Endothelial cell of umbilical vein (primary cell): ENCODE results near the gene ARRDC1.
"Not testable (repeated sequence)": the region's sequence is repeated elsewhere in the genome, so short reads cannot be mapped to it uniquely, and the experiment has no call there.

Experiments used
- EZH2 ChIP-seq: IDR thresholded peaks from 2 replicates; pipeline ENCODE4 v1.6.1; 2012; ENCODE audit warnings: borderline replicate concordance, low read depth, mild to moderate bottlenecking, moderate library complexity, low read length, inconsistent platforms; ENCODE audit not compliant: severe bottlenecking
- MYC ChIP-seq: IDR thresholded peaks from one replicate; pipeline ENCODE4 v1.6.1; 2011; ENCODE audit warnings: mild to moderate bottlenecking, low read depth, low read length
- POLR2AphosphoS5 ChIP-seq: IDR thresholded peaks from 2 replicates; pipeline ENCODE4 v1.6.1; 2012; ENCODE audit warnings: low read depth, mild to moderate bottlenecking, control low read depth, low read length, moderate library complexity; ENCODE audit not compliant: insufficient read depth
- TF ChIP-seq, protein P1 (sequence below), 2 donors: IDR thresholded peaks; 1 replicate in 1 of 2; 2 replicates in 1 of 2; pipeline ENCODE4 v1.5.1; 2011; ENCODE audit warnings: low read length in 2 of 2, mild to moderate bottlenecking in 2 of 2, moderate library complexity in 2 of 2, control low read depth in 1 of 2, inconsistent platforms in 1 of 2, low read depth in 1 of 2; ENCODE audit not compliant: insufficient read depth in 1 of 2; ENCODE audit errors: extremely low read depth in 1 of 2

GRCh38 chr9:137596577-137596976 lies 8.9 kb upstream of the ARRDC1 start:
- TF ChIP-seq, protein P1, sequence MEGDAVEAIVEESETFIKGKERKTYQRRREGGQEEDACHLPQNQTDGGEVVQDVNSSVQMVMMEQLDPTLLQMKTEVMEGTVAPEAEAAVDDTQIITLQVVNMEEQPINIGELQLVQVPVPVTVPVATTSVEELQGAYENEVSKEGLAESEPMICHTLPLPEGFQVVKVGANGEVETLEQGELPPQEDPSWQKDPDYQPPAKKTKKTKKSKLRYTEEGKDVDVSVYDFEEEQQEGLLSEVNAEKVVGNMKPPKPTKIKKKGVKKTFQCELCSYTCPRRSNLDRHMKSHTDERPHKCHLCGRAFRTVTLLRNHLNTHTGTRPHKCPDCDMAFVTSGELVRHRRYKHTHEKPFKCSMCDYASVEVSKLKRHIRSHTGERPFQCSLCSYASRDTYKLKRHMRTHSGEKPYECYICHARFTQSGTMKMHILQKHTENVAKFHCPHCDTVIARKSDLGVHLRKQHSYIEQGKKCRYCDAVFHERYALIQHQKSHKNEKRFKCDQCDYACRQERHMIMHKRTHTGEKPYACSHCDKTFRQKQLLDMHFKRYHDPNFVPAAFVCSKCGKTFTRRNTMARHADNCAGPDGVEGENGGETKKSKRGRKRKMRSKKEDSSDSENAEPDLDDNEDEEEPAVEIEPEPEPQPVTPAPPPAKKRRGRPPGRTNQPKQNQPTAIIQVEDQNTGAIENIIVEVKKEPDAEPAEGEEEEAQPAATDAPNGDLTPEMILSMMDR (IDR thresholded peaks at IDR 0.05; ENCODE audit: extremely low read depth in 1 of 2, insufficient read depth in 1 of 2, low read depth in 1 of 2, low read length in 2 of 2): not testable (repeated sequence)
- not testable (repeated sequence) for TF ChIP-seq EZH2, POLR2AphosphoS5, MYC
